ENCODE results near the gene ADPRH. TPM values are rescaled to one million over a fixed set of nuclear protein-coding genes. Genes with fewer than 3 reads are reported as not detected.
"Not testable (repeated sequence)": the region's sequence is repeated elsewhere in the genome, so short reads cannot be mapped to it uniquely, and the experiment has no call there.

ADPRH gene
- total and polyA plus RNA-seq, 4 donors, result 2.5 to 3.2 (median 2.9) TPM

DNA sequence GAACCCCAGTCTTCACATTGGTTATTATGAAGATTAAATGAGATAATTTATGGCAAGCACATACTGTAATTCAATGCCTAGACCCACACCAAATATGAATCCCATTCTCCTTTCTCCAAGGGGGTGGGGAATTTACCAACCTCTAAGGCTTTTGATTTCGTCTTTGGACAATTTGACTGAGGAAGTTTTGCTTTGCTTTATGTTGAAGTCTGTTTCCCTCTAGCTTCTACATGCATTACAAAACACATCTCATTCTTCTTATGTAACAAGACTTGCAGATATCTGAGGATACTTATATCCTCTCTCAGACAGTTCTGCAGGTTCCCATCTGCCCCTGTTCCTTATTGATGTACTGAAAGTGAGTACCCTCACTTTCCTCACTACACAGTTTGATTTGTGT, 32.1 kb upstream of the ADPRH start:
- Histone ChIP-seq H3K27ac (ENCODE audit: low read depth, low read length) (no peak overlapping the region), H3K36me3 (ENCODE audit: control insufficient read depth, insufficient read depth, low read length) (no peaks in the 10 kb centered on the region), H3K9me3 (ENCODE audit: control insufficient read depth, insufficient read depth, low read length) (no peaks in the 10 kb centered on the region), H3K4me1 (ENCODE audit: control insufficient read depth, insufficient read depth, low read length) (no peaks in the 10 kb centered on the region), H3K27me3 (ENCODE audit: control insufficient read depth, insufficient read depth, low read length) (no peaks in the 10 kb centered on the region), H3K4me3 (ENCODE audit: low read depth, low read length) (no peak overlapping the region)
- WGBS (ENCODE audit: insufficient coverage), result no CpG with 5 or more reads among the region's 1 CpG
- DNase-seq (ENCODE audit: low read depth in 4 of 6, low spot score in 6 of 6), result no peak

DNA sequence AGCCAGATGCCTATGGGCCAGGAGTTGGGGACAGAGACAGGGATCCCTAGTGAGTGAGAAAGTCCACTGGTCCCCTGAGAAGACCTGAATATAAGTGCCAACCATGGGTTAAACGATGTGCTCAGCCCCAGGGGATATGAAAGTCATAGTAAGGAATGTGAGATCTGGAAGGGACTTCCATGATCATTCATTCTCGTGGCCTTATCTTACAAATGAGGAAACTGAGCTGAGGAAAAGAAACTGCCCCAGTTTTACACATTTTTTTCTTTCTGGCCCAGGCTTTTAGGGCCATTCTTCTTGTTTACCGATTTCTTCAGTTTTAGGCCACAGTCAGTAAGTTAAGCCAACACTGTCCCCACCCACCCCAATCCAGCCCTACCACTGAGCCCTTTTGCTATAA, 31.0 kb upstream of the ADPRH start:
- no peak overlapping the region for H3K27ac ChIP-seq (ENCODE audit: low read depth, low read length)
- no peak overlapping the region for H3K4me3 ChIP-seq (ENCODE audit: low read depth, low read length)
- no peaks in the 10 kb centered on the region for H3K4me1 ChIP-seq (ENCODE audit: control insufficient read depth, insufficient read depth, low read length)
- DNase-seq (ENCODE audit: low read depth in 4 of 6, low spot score in 6 of 6), result no peak
- H3K9me3 ChIP-seq (ENCODE audit: control insufficient read depth, insufficient read depth, low read length), result no peaks in the 10 kb centered on the region
- no peaks in the 10 kb centered on the region for H3K36me3 ChIP-seq (ENCODE audit: control insufficient read depth, insufficient read depth, low read length)
- 91% methylated on average over 1 of the region's 3 CpGs for WGBS (ENCODE audit: insufficient coverage)
- no peaks in the 10 kb centered on the region for H3K27me3 ChIP-seq (ENCODE audit: control insufficient read depth, insufficient read depth, low read length)

GRCh38 chr3:119550192-119550910, 28.9 kb upstream of the ADPRH start:
- H3K4me3 ChIP-seq (ENCODE audit: low read depth, low read length), result no peak overlapping the region
- 96% methylated on average over 7 of the region's 9 CpGs for WGBS (ENCODE audit: insufficient coverage)
- H3K36me3 ChIP-seq (ENCODE audit: control insufficient read depth, insufficient read depth, low read length), result no peaks in the 10 kb centered on the region

DNA sequence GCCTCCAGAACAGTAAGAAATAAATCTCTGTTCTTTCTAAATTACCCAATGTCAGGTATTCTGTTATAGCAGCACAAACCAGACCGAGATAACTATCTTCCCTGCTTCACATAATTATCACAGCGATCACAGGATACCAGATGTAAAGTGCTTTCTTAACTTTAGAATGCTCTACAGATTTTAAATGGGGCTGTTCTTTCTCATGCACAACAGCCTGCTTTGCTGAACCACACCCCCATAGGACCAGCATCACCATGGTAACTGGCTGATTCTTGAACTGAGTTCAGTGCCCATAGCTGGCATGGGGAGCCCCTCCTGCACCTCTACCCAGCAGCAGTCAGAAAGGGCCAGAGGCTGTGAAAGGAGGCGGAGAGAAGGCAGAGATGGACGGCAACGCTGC, 27.7 kb upstream of the ADPRH start:
- Histone ChIP-seq H3K4me3 (ENCODE audit: low read depth, low read length) (no peak overlapping the region), H3K27me3 (ENCODE audit: control insufficient read depth, insufficient read depth, low read length) (no peaks in the 10 kb centered on the region), H3K36me3 (ENCODE audit: control insufficient read depth, insufficient read depth, low read length) (no peaks in the 10 kb centered on the region), H3K9me3 (ENCODE audit: control insufficient read depth, insufficient read depth, low read length) (no peaks in the 10 kb centered on the region), H3K4me1 (ENCODE audit: control insufficient read depth, insufficient read depth, low read length) (no peaks in the 10 kb centered on the region), H3K27ac (ENCODE audit: low read depth, low read length) (no peak overlapping the region)
- WGBS (ENCODE audit: insufficient coverage), result 82% methylated on average over 4 of the region's 5 CpGs
- DNase-seq (ENCODE audit: low read depth in 4 of 6, low spot score in 6 of 6), result peak in 3 of 6 donors; percentile 15 to 62 (median 20)

More at GRCh38 chr3:119550192-119550910, 28.9 kb upstream of the ADPRH start:
- no peak for DNase-seq (ENCODE audit: low read depth in 4 of 6, low spot score in 6 of 6)
- Histone ChIP-seq H3K27ac (ENCODE audit: low read depth, low read length) (no peak overlapping the region), H3K4me1 (ENCODE audit: control insufficient read depth, insufficient read depth, low read length) (no peaks in the 10 kb centered on the region), H3K27me3 (ENCODE audit: control insufficient read depth, insufficient read depth, low read length) (no peaks in the 10 kb centered on the region), H3K9me3 (ENCODE audit: control insufficient read depth, insufficient read depth, low read length) (no peaks in the 10 kb centered on the region)

DNA sequence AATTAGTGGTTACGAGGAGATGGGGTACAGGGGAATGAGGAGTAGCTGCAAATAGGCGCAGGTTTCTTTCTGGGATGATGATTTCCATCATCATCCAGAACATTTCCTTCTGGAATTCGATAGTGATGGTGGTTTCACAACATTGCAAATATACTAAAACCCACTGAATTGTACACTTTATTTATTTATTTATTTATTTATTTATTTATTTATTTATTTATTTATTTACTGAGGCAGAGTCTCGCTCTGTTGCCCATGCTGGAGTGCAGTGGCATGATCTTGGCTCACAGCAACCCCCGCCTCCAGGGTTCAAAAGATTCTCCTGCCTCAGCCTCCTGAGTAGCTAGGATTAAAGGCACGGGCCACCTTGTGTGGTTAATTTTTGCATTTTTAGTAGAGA, 26.4 kb upstream of the ADPRH start:
- not testable (repeated sequence) for H3K27me3 ChIP-seq (ENCODE audit: control insufficient read depth, insufficient read depth, low read length); DNase-seq (ENCODE audit: low read depth in 4 of 6, low spot score in 6 of 6)
- 100% methylated on average over 1 of the region's 6 CpGs for WGBS (ENCODE audit: insufficient coverage)

GRCh38 chr3:119553823-119554415, 25.4 kb upstream of the ADPRH start:
- DNase-seq (ENCODE audit: low read depth in 4 of 6, low spot score in 6 of 6), result peak in 1 of 6 donors; percentile 50
- Histone ChIP-seq H3K27me3 (ENCODE audit: control insufficient read depth, insufficient read depth, low read length) (no peaks in the 10 kb centered on the region), H3K4me1 (ENCODE audit: control insufficient read depth, insufficient read depth, low read length) (no peaks in the 10 kb centered on the region), H3K4me3 (ENCODE audit: low read depth, low read length) (no peak overlapping the region), H3K9me3 (ENCODE audit: control insufficient read depth, insufficient read depth, low read length) (no peaks in the 10 kb centered on the region), H3K27ac (ENCODE audit: low read depth, low read length) (no peak overlapping the region), H3K36me3 (ENCODE audit: control insufficient read depth, insufficient read depth, low read length) (no peaks in the 10 kb centered on the region)
- 24% methylated on average over 3 of the region's 5 CpGs for whole genome bisulfite sequencing (ENCODE audit: insufficient coverage)

More for the DNA sequence above, 26.4 kb upstream of the ADPRH start:
- not testable (repeated sequence) for H3K9me3 ChIP-seq (ENCODE audit: control insufficient read depth, insufficient read depth, low read length); H3K4me3 ChIP-seq (ENCODE audit: low read depth, low read length); H3K36me3 ChIP-seq (ENCODE audit: control insufficient read depth, insufficient read depth, low read length); H3K27ac ChIP-seq (ENCODE audit: low read depth, low read length); H3K4me1 ChIP-seq (ENCODE audit: control insufficient read depth, insufficient read depth, low read length)

DNA sequence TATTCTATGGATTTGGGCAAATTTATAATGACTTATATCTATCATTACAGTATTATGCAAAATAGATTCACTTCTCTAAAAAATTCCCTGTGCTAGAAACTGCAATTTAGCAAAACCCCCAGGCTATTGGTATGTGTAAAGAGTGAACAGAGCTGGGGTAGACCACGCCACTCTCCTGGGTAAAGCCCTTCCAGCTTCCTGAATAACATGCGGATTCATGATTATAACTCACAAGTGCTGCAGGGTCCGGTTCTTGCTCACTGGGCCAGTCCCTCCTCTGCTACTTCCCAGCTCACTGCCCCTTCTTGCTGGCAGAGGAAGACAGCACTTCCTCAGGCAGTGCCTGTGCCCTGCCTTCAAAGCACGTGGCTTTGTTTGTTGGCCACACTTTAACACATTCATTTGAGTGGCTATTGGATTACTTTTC, 24.0 kb upstream of the ADPRH start:
- 67% methylated on average over 4 of the region's 4 CpGs for WGBS (ENCODE audit: insufficient coverage)
- H3K36me3 ChIP-seq (ENCODE audit: control insufficient read depth, insufficient read depth, low read length), result no peaks in the 10 kb centered on the region
- DNase-seq (ENCODE audit: low read depth in 4 of 6, low spot score in 6 of 6), result no peak
- H3K9me3 ChIP-seq (ENCODE audit: control insufficient read depth, insufficient read depth, low read length), result no peaks in the 10 kb centered on the region
- H3K4me3 ChIP-seq (ENCODE audit: low read depth, low read length), result no peak overlapping the region
- no peaks in the 10 kb centered on the region for H3K27me3 ChIP-seq (ENCODE audit: control insufficient read depth, insufficient read depth, low read length)
- H3K4me1 ChIP-seq (ENCODE audit: control insufficient read depth, insufficient read depth, low read length), result no peaks in the 10 kb centered on the region
- no peak overlapping the region for H3K27ac ChIP-seq (ENCODE audit: low read depth, low read length)

GRCh38 chr3:119555929-119556328, 23.4 kb upstream of the ADPRH start:
- no peak for DNase-seq (ENCODE audit: low read depth in 4 of 6, low spot score in 6 of 6)
- H3K27me3 ChIP-seq (ENCODE audit: control insufficient read depth, insufficient read depth, low read length), result no peaks in the 10 kb centered on the region
- H3K4me1 ChIP-seq (ENCODE audit: control insufficient read depth, insufficient read depth, low read length), result no peaks in the 10 kb centered on the region
- H3K36me3 ChIP-seq (ENCODE audit: control insufficient read depth, insufficient read depth, low read length), result no peaks in the 10 kb centered on the region
- H3K4me3 ChIP-seq (ENCODE audit: low read depth, low read length), result no peak overlapping the region
- no peak overlapping the region for H3K27ac ChIP-seq (ENCODE audit: low read depth, low read length)
- WGBS (ENCODE audit: insufficient coverage), result 88% methylated on average over 1 of the region's 1 CpG
- H3K9me3 ChIP-seq (ENCODE audit: control insufficient read depth, insufficient read depth, low read length), result no peaks in the 10 kb centered on the region

DNA sequence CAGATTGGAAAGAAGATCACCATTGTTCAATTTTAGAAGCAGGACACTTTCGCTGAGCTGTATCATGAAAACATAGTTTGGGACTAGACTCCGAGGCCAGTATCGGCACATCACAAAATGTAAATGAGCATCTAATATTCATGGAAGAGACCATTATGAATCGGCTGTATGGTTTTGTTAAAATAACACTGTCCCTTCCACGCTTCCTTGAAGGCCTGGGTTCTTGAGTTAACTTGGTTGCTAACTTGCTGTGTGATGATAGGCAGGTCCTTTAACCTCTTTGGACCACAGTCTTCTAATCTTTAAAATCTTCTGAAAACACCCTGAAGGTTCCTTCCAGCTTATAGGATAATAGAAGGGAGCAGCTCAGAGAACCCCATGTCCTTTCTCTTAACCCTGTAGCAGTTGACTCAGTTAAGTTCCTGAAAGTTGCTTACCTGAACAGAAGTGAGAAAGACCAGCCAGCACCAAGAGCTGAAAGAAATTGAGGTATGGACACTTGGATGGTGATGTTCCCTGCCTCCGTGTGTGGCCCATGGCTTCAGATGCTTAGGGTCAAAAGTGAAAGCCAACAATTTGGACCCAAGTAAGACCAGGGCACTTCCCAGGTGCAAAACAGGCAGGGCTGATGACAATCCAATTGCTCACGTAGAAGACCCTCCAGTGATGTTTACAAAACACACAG, 22.0 kb upstream of the ADPRH start:
- Histone ChIP-seq H3K9me3 (ENCODE audit: control insufficient read depth, insufficient read depth, low read length) (no peaks in the 10 kb centered on the region), H3K36me3 (ENCODE audit: control insufficient read depth, insufficient read depth, low read length) (no peaks in the 10 kb centered on the region), H3K27ac (ENCODE audit: low read depth, low read length) (no peak overlapping the region), H3K4me3 (ENCODE audit: low read depth, low read length) (no peak overlapping the region), H3K27me3 (ENCODE audit: control insufficient read depth, insufficient read depth, low read length) (no peaks in the 10 kb centered on the region), H3K4me1 (ENCODE audit: control insufficient read depth, insufficient read depth, low read length) (no peaks in the 10 kb centered on the region)
- 98% methylated on average over 5 of the region's 7 CpGs for WGBS (ENCODE audit: insufficient coverage)
- no peak for DNase-seq (ENCODE audit: low read depth in 4 of 6, low spot score in 6 of 6)

All from spinal cord (tissue), 10 donors.